Measurements from ENCODE around the gene HECTD2. TPM values are rescaled to one million over a fixed set of nuclear protein-coding genes. Genes with fewer than 3 reads are reported as not detected.

The HECTD2 gene
- polyA plus RNA-seq, 3 donors, result 0.12 TPM; not detected in 2

DNA sequence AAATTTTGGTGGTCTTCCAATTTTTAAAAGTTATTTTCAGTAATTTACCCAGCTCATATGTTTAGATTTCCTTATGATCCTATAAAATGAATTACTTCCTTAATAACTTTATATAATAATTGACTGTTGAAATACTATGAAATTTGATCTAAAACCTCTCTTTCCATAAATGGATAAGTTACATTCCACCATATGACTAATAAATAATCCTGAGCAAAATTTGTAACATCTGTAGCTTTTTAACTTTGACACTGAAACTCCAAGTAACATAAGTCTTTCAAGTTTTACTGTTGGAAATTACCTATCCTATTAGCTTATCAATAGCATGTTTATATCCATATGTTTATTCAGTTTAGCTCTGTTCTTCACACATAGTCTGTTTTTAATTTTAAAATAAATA lies 85.3 kb downstream of the HECTD2 start:
- no peak overlapping the region for H3K27ac ChIP-seq (ENCODE audit: low read depth in 1 of 2, low read length in 2 of 2)
- H3K36me3 Mint-ChIP-seq, result no peaks in the 10 kb centered on the region
- TF ChIP-seq, protein P1, sequence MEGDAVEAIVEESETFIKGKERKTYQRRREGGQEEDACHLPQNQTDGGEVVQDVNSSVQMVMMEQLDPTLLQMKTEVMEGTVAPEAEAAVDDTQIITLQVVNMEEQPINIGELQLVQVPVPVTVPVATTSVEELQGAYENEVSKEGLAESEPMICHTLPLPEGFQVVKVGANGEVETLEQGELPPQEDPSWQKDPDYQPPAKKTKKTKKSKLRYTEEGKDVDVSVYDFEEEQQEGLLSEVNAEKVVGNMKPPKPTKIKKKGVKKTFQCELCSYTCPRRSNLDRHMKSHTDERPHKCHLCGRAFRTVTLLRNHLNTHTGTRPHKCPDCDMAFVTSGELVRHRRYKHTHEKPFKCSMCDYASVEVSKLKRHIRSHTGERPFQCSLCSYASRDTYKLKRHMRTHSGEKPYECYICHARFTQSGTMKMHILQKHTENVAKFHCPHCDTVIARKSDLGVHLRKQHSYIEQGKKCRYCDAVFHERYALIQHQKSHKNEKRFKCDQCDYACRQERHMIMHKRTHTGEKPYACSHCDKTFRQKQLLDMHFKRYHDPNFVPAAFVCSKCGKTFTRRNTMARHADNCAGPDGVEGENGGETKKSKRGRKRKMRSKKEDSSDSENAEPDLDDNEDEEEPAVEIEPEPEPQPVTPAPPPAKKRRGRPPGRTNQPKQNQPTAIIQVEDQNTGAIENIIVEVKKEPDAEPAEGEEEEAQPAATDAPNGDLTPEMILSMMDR (IDR thresholded peaks at IDR 0.05), result no peak

DNA sequence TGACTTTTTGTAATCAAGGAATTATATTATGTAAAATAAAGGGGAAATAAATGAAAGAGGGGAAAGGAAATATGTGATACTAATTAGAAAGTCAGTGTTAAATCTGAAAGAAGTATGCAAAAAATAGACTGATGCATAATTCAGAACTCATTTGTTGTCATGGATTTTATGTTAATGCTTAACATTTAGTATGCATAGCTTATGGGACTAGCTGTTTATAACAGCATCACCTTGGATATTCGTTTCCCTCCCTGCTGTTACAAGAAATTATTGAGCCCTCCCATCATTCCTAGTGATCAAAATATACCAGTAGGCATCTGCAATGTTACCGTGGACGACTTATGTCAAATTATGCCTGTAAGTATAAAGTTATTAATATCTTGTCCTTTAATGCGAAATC lies 85.9 kb downstream of the HECTD2 start:
- Histone ChIP-seq H3K36me3 (replicated peaks in 1 of 2; ENCODE audit: control insufficient read depth in 1 of 2, insufficient read depth in 2 of 2, low read length in 2 of 2) (no peaks in the 10 kb centered on the region), H2AFZ (ENCODE audit: insufficient read depth, low read depth, low read length, poor library complexity, severe bottlenecking) (no peak overlapping the region), H3K4me1 (ENCODE audit: control insufficient read depth in 1 of 2, insufficient read depth in 2 of 2, low read length in 2 of 2) (no peaks in the 10 kb centered on the region), H3K9me3 (replicated peaks in 1 of 2; ENCODE audit: control insufficient read depth in 1 of 2, insufficient read depth in 1 of 2, low read length in 2 of 2) (no peaks in the 10 kb centered on the region), H3K27ac (ENCODE audit: low read depth in 1 of 2, low read length in 2 of 2) (no peak overlapping the region), H3K27me3 (ENCODE audit: control insufficient read depth in 2 of 2, insufficient read depth in 2 of 2, low read length in 2 of 2) (no peaks in the 10 kb centered on the region), H3K9ac (ENCODE audit: insufficient read depth, low read length, poor library complexity, severe bottlenecking) (no peak overlapping the region), H4K20me1 (ENCODE audit: insufficient read depth, low read length) (no peaks in the 10 kb centered on the region), H3K4me2 (replicated peaks; ENCODE audit: extremely low read depth, low read length, poor library complexity, severe bottlenecking) (no peak overlapping the region), H3K4me3 (replicated peaks in 1 of 3; ENCODE audit: low read depth in 2 of 3, low read length in 3 of 3) (no peak overlapping the region), H3K79me2 (ENCODE audit: insufficient read depth, low read length) (no peaks in the 10 kb centered on the region)
- Mint-ChIP-seq H3K4me3 (no peak overlapping the region), H3K27me3 (ENCODE audit: low read depth in 3 of 3) (no peaks in the 10 kb centered on the region), H3K27ac (no peak overlapping the region), H3K9me3 (no peaks in the 10 kb centered on the region), H3K4me1 (no peaks in the 10 kb centered on the region), H3K36me3 (no peaks in the 10 kb centered on the region)
- TF ChIP-seq, protein P1 (IDR thresholded peaks at IDR 0.05), result no peak
- 67% methylated on average over 1 of the region's 4 CpGs for WGBS (ENCODE audit: insufficient coverage)
- no peak for DNase-seq
- intact Hi-C loops (cut with micrococcal nuclease), result no loop called here

More for the DNA sequence above, 85.3 kb downstream of the HECTD2 start:
- Mint-ChIP-seq H3K4me3 (no peak overlapping the region), H3K27ac (no peak overlapping the region), H3K4me1 (no peaks in the 10 kb centered on the region), H3K27me3 (ENCODE audit: low read depth in 3 of 3) (no peaks in the 10 kb centered on the region), H3K9me3 (no peaks in the 10 kb centered on the region)
- intact Hi-C loops (cut with micrococcal nuclease), result no loop called here
- H3K4me1 ChIP-seq (ENCODE audit: control insufficient read depth in 1 of 2, insufficient read depth in 2 of 2, low read length in 2 of 2), result no peaks in the 10 kb centered on the region
- no peaks in the 10 kb centered on the region for H4K20me1 ChIP-seq (ENCODE audit: insufficient read depth, low read length)
- no peaks in the 10 kb centered on the region for H3K9me3 ChIP-seq (replicated peaks in 1 of 2; ENCODE audit: control insufficient read depth in 1 of 2, insufficient read depth in 1 of 2, low read length in 2 of 2)
- no peaks in the 10 kb centered on the region for H3K27me3 ChIP-seq (ENCODE audit: control insufficient read depth in 2 of 2, insufficient read depth in 2 of 2, low read length in 2 of 2)
- H3K4me2 ChIP-seq (replicated peaks; ENCODE audit: extremely low read depth, low read length, poor library complexity, severe bottlenecking), result no peak overlapping the region
- no peaks in the 10 kb centered on the region for H3K36me3 ChIP-seq (replicated peaks in 1 of 2; ENCODE audit: control insufficient read depth in 1 of 2, insufficient read depth in 2 of 2, low read length in 2 of 2)
- H3K9ac ChIP-seq (ENCODE audit: insufficient read depth, low read length, poor library complexity, severe bottlenecking), result no peak overlapping the region
- H3K4me3 ChIP-seq (replicated peaks in 1 of 3; ENCODE audit: low read depth in 2 of 3, low read length in 3 of 3), result no peak overlapping the region
- no peak overlapping the region for H2AFZ ChIP-seq (ENCODE audit: insufficient read depth, low read depth, low read length, poor library complexity, severe bottlenecking)
- H3K79me2 ChIP-seq (ENCODE audit: insufficient read depth, low read length), result no peaks in the 10 kb centered on the region
- DNase-seq, result no peak
